Activated T-helper 1 cell treated with anti-CD3 and anti-CD28 coated beads, Interleukin-2, amount 50 U/mL, for 16 hours (primary cell): ENCODE data around the gene BNC2.

ENCODE experiments used
- DNase-seq, 2 donors: peaks; one replicate each; pipeline ENCODE4 v3.0.0-alpha.2; 2020; ENCODE audit warnings: low read depth in 1 of 2, low spot score in 1 of 2

Gene BNC2

DNA sequence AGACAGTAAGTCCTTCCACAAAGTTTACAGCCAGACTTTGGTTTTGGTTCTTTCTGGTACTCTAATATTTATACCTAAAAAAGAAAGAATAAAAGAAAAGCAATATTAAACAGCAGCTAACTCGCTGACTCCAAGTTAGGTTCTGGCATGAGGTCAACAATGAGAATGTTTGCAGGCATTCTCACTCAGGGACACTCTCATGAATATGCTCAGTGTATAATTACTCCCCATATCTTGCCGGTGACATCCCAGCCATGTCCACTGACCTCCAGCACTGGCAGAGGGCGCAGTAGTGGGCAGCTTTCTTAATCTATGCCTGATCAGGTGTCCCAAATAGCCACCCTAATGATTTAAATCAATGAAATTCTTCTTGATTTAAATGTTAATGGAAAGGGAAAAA, 151.5 kb downstream of the BNC2 start:
- DNase-seq: no peak

GRCh38 chr9:16718296-16718695, 152.2 kb downstream of the BNC2 start:
- no peak for DNase-seq

DNA sequence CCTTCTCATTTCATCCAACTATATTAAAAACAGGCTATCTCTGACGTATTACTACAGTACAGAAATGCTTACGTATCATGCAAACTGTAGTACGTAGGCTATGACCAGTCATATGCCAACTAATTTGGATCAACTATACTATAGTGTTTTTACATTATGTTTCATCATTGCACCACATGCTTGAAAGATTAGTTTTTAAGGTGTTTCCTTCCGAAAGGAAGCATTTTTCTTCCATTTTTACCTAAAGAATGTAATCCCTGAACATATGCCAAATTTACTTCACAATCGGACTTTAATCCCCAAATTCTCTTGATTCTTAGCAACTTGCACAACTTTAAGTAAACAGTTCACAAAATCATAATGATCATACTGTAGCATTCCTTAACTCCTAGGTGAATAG, 153.9 kb downstream of the BNC2 start:
- no peak for DNase-seq

DNA sequence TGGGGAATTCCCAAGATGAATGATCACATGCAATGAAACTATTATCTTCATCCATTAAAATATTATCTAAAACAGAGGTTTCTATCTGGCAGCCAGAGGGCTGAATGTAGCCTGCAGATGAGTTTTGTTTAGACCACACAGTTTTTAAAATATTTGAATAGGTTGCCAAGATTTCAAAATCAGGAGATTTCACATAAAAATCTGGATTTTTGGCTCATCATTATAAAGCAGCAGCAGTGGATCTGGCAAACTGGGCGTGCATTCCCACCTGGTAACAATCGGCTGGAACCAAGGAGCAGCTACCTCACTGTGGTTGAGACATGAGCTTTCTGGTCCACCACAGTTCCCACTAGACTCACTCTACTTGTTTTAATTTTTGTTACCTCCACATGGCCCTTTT, 155.1 kb downstream of the BNC2 start:
- DNase-seq: no peak

GRCh38 chr9:16712787-16713186, 157.7 kb downstream of the BNC2 start:
- DNase-seq: no peak

DNA sequence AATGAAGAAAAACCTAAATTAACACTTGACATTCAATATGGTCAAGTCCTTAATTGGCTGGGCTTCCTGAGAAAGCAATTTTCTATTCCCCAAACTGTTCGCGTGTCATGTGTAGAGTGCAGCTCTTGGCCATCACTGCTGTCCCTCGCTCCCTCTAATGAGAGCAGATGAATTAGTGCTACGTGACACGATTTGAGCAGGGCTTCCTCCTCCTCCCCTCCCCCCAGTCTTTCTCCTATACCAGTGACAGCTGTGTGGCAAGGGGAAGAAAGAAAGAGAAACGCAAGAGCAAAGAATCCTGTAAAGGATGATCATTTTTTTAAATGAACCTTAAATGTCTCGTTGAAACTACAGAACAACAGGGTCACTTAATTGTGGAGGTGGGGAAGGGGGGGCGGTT, 159.6 kb downstream of the BNC2 start:
- DNase-seq: no peak

- no peak for DNase-seq
Observed at GRCh38 chr9:16709924-16710323, 160.5 kb downstream of the BNC2 start.

DNA sequence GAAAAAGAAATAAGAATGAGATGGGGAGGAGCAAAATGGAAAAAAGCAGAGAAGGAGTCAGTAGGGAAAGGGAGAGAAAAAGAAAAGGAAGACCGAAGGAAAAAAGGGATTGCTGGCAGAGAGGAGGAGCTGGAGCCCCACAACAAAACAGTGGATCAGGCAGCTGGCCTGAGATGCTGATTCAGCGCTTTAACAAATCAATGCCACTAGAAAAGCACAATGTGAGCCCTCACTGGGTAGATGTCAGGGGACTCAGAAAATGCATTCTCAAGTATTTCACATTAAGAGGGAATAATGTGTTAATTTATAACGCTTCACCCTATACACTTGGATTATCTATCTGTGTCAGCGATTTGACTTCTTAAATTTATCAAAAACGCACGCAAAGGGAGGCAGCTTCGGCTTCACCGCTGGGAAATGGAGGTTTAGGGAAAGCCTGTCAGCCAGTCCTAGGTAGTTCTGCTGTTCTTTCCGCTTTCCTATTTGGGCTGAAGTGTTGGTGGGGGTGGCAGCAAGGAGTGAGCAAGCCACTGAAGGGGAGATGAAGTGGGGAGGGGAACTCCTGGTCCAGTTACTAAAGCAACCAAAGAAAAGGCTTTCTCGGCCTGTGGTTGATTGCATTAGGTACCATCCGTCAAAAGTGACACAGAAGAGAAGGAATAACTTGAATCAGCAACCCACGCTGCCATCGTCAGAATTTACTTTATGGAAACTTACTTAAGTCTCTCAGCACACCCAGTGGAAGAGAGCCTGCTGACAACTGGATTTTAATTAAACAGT, 161.6 kb downstream of the BNC2 start:
- DNase-seq: no peak

- DNase-seq: no peak
Observed at GRCh38 chr9:16705111-16705604, 165.3 kb downstream of the BNC2 start.

- DNase-seq: no peak
Observed at GRCh38 chr9:16704116-16705110, 166.1 kb downstream of the BNC2 start.

GRCh38 chr9:16701347-16701746, 169.1 kb downstream of the BNC2 start:
- no peak for DNase-seq

- DNase-seq: no peak
Observed at GRCh38 chr9:16693616-16694015, 176.9 kb downstream of the BNC2 start.

GRCh38 chr9:16690628-16691027, 179.8 kb downstream of the BNC2 start:
- DNase-seq: no peak

DNA sequence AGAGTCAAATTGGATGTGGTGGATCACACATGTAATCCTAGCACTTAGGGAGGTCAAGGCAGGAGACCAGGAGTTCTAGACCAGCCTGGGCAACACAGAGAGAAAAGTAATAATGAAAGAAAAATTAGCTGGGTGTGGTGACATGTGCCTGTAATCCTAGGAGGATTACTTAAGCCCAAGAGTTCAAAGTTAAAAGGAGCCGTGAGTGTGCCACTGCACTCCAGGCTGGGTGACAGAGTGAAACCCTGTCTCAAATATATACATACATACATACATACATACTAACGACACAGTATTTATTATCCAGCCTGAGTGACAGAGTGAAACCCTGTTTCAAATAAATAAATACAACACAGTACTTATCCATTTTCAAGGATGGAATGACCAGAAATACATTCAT, 180.3 kb downstream of the BNC2 start:
- no peak for DNase-seq

- DNase-seq: no peak
Observed at GRCh38 chr9:16689351-16689938, 181.0 kb downstream of the BNC2 start.

- no peak for DNase-seq
Observed at GRCh38 chr9:16688814-16689213, 181.7 kb downstream of the BNC2 start.

GRCh38 chr9:16687678-16688369, 182.6 kb downstream of the BNC2 start:
- no peak for DNase-seq

DNA sequence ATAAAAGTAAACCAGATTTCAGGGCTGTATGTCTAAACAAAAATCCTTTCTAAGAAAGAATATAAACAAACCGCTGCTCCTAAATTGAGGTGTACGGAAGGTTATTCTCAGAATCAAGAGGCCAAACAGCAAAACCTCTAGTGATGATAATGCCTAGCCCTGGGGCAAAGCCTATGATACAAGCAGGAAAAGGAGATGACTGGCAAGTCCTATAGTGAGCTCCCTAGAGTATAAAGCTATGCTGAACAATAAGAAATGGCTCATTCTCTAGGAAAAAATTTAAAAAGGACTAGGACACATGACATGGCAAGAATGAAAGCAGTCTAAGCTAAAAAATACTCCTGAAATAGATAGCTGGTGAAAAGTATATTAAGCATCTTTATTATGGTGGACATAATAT, 187.1 kb downstream of the BNC2 start:
- DNase-seq: no peak

GRCh38 chr9:16682273-16682672, 188.2 kb downstream of the BNC2 start:
- no peak for DNase-seq

- no peak for DNase-seq
Observed at GRCh38 chr9:16681652-16681987, 188.8 kb downstream of the BNC2 start.

GRCh38 chr9:16680975-16681651, 189.4 kb downstream of the BNC2 start:
- DNase-seq: no peak
